Measurements from ENCODE around the gene BCL2L14. TPM values are rescaled to one million over a fixed set of nuclear protein-coding genes. Genes with fewer than 3 reads are reported as not detected.

Gene BCL2L14
- total and polyA plus RNA-seq, 2 of the 4 experiments (the other 2 are of a cell fraction), result not detected

DNA sequence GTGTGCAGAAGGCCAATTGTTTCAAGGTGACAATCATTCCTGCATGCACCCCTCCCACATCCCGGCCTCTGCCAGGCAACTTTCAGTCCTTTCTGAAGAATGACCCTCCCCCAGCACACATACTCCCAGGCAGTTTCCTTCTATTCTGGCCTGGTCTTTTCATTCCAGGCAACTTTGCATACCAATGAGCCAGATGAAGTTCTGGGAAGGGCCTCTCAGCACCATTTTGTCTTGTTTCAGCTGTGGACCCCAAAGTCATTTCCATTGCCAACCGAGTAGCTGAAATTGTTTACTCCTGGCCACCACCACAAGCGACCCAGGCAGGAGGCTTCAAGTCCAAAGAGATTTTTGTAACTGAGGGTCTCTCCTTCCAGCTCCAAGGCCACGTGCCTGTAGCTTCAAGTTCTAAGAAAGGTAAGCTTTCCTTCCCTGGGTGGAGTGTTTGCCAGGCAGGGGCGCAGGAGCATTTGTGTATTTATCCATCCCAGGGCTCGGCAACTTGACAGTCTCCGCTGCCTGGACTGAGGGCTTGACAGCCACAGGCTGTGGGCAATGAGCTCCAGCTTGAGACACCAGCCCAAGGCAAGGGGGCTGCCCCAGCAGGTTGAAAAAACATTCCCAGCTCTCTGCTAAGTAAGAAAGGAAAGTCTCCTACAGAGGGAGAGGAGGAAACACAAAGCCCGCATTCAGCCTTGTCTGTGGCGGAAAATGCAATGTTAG lies 16.4 kb downstream of the BCL2L14 start:
- no peak overlapping the region for H2AK9ac ChIP-seq (replicated peaks; ENCODE audit: low read depth, low read length, poor library complexity)
- in situ Hi-C loops (cut with MboI; ENCODE audit: low sequenced_read_pairs) (loop anchor here (10.0 kb wide), 1 partner anchor 248 kb away; no protein-coding TSS in a partner anchor), intact Hi-C loops (cut with micrococcal nuclease) (no loop called here), dilution Hi-C loops (cut with HindIII; ENCODE audit: low sequenced_read_pairs, unreplicated experiment) (no loop called here)
- no peak overlapping the region for H3K4me3 ChIP-seq (ENCODE audit: insufficient read depth, low read depth, low read length)
- DNase-seq (no peak), ATAC-seq (ENCODE audit: low read depth) (no peak)
- H2BK15ac ChIP-seq (ENCODE audit: low read depth, low read length), result 0 out of 3 replicates have a peak overlapping the region, but pooled peaks have one; percentile 10
- no peak overlapping the region for H3K23ac ChIP-seq (ENCODE audit: low read depth, low read length)
- no peak overlapping the region for H3K14ac ChIP-seq (replicated peaks; ENCODE audit: low read depth, low read length)
- no peak overlapping the region for H3K4me2 ChIP-seq (ENCODE audit: low read depth, low read length)
- no peak overlapping the region for H3K27ac ChIP-seq (ENCODE audit: insufficient read depth, low read length)
- no peak overlapping the region for H2BK120ac ChIP-seq (ENCODE audit: low read depth, low read length)
- 100% methylated on average over 1 of the region's 9 CpGs; no CpG with 5 or more reads in 1 of the 2 experiments for WGBS, 2 experiments (ENCODE audit: extremely low coverage in 2 of 2, insufficient read length in 1 of 2)
- no peaks in the 10 kb centered on the region for H3K79me1 ChIP-seq (ENCODE audit: low read depth in 1 of 2, low read length in 2 of 2)
- no peak overlapping the region; the same call in 1 of the 2 replicates for H3K4ac ChIP-seq (ENCODE audit: low read depth, low read length)
- no peak overlapping the region for H2BK5ac ChIP-seq (ENCODE audit: low read depth, low read length, poor library complexity, severe bottlenecking)
- H4K5ac ChIP-seq (ENCODE audit: low read depth, low read length), result no peak overlapping the region
- no peaks in the 10 kb centered on the region for H3K36me3 ChIP-seq (ENCODE audit: control insufficient read depth, insufficient read depth, low read length)
- POLR2A ChIA-PET (ENCODE audit: unreplicated experiment), result no interaction called here
- H3K4me1 ChIP-seq (ENCODE audit: control insufficient read depth, insufficient read depth, low read length), result peaks cover 3% of the 10 kb centered on the region
- H4K91ac ChIP-seq (ENCODE audit: insufficient read depth, low read depth, low read length), result no peak overlapping the region
- no peaks in the 10 kb centered on the region; the same call in 1 of the 2 replicates for H4K20me1 ChIP-seq (ENCODE audit: insufficient read depth, low read length)
- BruUV-seq (replicated peaks), result no TSS peak
- no peak overlapping the region for H3K18ac ChIP-seq (ENCODE audit: low read depth, low read length)
- no peak overlapping the region for H4K8ac ChIP-seq (ENCODE audit: low read depth in 2 of 2, low read length in 2 of 2)
- H3K27me3 ChIP-seq (ENCODE audit: control insufficient read depth, insufficient read depth, low read length), result no peaks in the 10 kb centered on the region
- no peak overlapping the region for H2AK5ac ChIP-seq (ENCODE audit: low read depth, low read length)
- H2AFZ ChIP-seq (replicated peaks; ENCODE audit: low read length, poor library complexity), result no peak overlapping the region
- H3K9ac ChIP-seq (ENCODE audit: low read depth, low read length), result no peak overlapping the region
- CTCF ChIA-PET, result no interaction called here
- no peak overlapping the region for H2BK20ac ChIP-seq (ENCODE audit: low read depth, low read length)
- H3K56ac ChIP-seq (ENCODE audit: extremely low read depth, insufficient read depth, low read length), result no peak overlapping the region
- H3K9me3 ChIP-seq (ENCODE audit: control insufficient read depth, insufficient read depth, low read length), result peaks cover 3% of the 10 kb centered on the region; the same call in 1 of the 2 replicates
- H3K9me1 ChIP-seq (ENCODE audit: insufficient read depth, low read length), result 0 out of 2 replicates have a peak, but pooled peaks cover 9% of the 10 kb centered on the region
- TF ChIP-seq, protein P1, sequence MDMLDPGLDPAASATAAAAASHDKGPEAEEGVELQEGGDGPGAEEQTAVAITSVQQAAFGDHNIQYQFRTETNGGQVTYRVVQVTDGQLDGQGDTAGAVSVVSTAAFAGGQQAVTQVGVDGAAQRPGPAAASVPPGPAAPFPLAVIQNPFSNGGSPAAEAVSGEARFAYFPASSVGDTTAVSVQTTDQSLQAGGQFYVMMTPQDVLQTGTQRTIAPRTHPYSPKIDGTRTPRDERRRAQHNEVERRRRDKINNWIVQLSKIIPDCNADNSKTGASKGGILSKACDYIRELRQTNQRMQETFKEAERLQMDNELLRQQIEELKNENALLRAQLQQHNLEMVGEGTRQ (IDR thresholded peaks at IDR 0.05; ENCODE audit: low read depth, low read length), result no peak
- TF ChIP-seq CHD1 (IDR thresholded peaks at IDR 0.05; ENCODE audit: low read depth, low read length), result no peak
- no peak for TF ChIP-seq SMC3 (IDR thresholded peaks at IDR 0.05; ENCODE audit: low read depth, low read length)
- no peak for TF ChIP-seq MAZ (IDR thresholded peaks at IDR 0.05; ENCODE audit: borderline replicate concordance, low read depth, low read length)
- TF ChIP-seq FOS (IDR thresholded peaks at IDR 0.05; ENCODE audit: low read depth, low read length), result no peak
- TF ChIP-seq POLR2A (IDR thresholded peaks at IDR 0.05; ENCODE audit: low read depth, low read length), result no peak
- TF ChIP-seq NFE2L2 (IDR thresholded peaks at IDR 0.05; ENCODE audit: low read depth, low read length), result no peak
- no peak for TF ChIP-seq MAFK (IDR thresholded peaks at IDR 0.05; ENCODE audit: low read depth, low read length)
- TF ChIP-seq RCOR1 (IDR thresholded peaks at IDR 0.05; ENCODE audit: insufficient replicate concordance, low read length), result no peak
- TF ChIP-seq RFX5 (IDR thresholded peaks at IDR 0.05; ENCODE audit: low read depth, low read length), result no peak
- TF ChIP-seq CTCF (conservative IDR thresholded peaks at IDR 0.05; ENCODE audit: low read depth, low read length), result no peak
- TF ChIP-seq, protein P2, sequence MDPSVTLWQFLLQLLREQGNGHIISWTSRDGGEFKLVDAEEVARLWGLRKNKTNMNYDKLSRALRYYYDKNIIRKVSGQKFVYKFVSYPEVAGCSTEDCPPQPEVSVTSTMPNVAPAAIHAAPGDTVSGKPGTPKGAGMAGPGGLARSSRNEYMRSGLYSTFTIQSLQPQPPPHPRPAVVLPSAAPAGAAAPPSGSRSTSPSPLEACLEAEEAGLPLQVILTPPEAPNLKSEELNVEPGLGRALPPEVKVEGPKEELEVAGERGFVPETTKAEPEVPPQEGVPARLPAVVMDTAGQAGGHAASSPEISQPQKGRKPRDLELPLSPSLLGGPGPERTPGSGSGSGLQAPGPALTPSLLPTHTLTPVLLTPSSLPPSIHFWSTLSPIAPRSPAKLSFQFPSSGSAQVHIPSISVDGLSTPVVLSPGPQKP (IDR thresholded peaks at IDR 0.05; ENCODE audit: borderline replicate concordance, low read depth, low read length), result no peak
- TF ChIP-seq CEBPB (IDR thresholded peaks at IDR 0.05; ENCODE audit: low read depth, low read length), result no peak
- TF ChIP-seq MXI1 (IDR thresholded peaks at IDR 0.05; ENCODE audit: borderline replicate concordance, low read depth, low read length), result no peak
- no peak for TF ChIP-seq BHLHE40 (IDR thresholded peaks at IDR 0.05; ENCODE audit: low read depth, low read length)
